Measurements from ENCODE around the gene RPS14. TPM values are rescaled to one million over a fixed set of nuclear protein-coding genes. Genes with fewer than 3 reads are reported as not detected.
"Not testable (repeated sequence)": the region's sequence is repeated elsewhere in the genome, so short reads cannot be mapped to it uniquely, and the experiment has no call there.

The RPS14 gene
- total RNA-seq, 1 donor from 2014 or later = 1,202 TPM

DNA sequence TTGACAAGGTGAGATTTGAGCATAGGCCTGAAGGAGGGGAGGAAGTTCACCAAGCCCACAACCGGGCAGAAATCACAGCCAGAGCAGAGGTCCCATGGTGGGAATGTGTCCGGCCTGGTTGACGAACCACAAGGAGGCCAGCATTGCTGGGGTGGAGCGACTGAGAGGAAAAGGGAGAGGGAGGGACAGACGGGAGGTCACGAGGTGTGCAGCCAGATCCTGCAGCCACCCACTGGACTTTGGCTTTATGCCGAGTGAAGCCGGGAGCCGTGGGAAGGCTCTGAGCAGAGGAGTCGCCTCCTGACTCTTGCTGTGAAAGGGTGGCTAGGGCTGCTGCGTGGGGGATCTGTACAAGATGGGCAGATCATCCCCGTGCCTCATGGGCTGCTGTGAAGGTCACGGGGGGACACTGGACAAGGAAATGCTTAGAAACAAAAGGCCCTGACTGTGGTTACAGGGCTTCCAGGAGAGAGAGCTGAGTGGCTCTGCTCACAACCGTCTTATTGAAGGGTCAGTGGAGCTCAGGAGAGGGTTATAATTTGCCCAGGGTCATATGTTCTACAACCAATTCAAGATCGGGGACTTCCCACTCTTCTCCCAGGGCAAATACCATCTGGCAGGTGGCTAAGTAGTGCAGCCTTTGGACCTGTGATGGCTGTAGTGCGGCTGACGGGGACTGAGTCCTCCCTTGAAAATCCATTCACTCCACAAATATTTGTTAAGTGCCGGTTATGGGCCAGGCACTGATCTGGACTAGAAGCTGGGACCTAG lies 21.2 kb downstream of the RPS14 start:
- intact Hi-C loops (cut with micrococcal nuclease) = no loop called here
- no peak for TF ChIP-seq CTCF (IDR thresholded peaks at IDR 0.05; ENCODE audit: borderline replicate concordance)
- Histone ChIP-seq H3K9me3 (replicated peaks) (no peaks in the 10 kb centered on the region), H3K27me3 (ENCODE audit: low read depth) (no peaks in the 10 kb centered on the region), H3K27ac (replicated peaks) (peak overlapping the region; percentile 79), H3K4me3 (no peak overlapping the region), H3K4me1 (peaks cover 12% of the 10 kb centered on the region), H3K36me3 (no peaks in the 10 kb centered on the region)
- peak; percentile 71 for DNase-seq

DNA sequence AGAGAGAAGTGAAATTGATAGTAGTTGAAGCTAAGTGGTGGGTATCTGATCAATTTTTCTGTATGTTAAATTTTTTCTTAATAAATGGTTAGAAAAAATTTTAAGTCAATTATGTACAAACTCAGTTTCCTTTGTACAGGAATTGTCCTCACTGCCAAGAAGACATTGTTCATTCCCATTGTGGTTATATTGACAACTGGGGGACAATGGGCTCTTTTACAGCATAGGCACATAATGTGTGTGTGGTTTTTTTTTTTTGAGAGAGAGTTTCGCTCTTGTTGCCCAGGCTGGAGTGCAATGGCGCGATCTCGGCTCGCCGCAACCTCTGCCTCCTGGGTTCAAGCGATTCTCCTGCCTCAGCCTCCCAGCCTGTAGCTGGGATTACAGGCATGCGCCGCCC lies 23.4 kb downstream of the RPS14 start:
- H3K27ac ChIP-seq (replicated peaks); H3K4me3 ChIP-seq; H3K9me3 ChIP-seq (replicated peaks); DNase-seq; H3K27me3 ChIP-seq (ENCODE audit: low read depth); H3K36me3 ChIP-seq; intact Hi-C loops (cut with micrococcal nuclease): not testable (repeated sequence)
- H3K4me1 ChIP-seq = peaks cover 12% of the 10 kb centered on the region

GRCh38 chr5:150422758-150423157 lies 26.8 kb downstream of the RPS14 start:
- no peak for DNase-seq
- H3K4me3 ChIP-seq = no peak overlapping the region
- no peaks in the 10 kb centered on the region for H3K9me3 ChIP-seq (replicated peaks)
- no peak for TF ChIP-seq CTCF (IDR thresholded peaks at IDR 0.05; ENCODE audit: borderline replicate concordance)
- H3K36me3 ChIP-seq = no peaks in the 10 kb centered on the region
- no peak overlapping the region for H3K27ac ChIP-seq (replicated peaks)
- peaks cover 3% of the 10 kb centered on the region for H3K4me1 ChIP-seq
- H3K27me3 ChIP-seq (ENCODE audit: low read depth) = no peaks in the 10 kb centered on the region
- intact Hi-C loops (cut with micrococcal nuclease) = no loop called here

DNA sequence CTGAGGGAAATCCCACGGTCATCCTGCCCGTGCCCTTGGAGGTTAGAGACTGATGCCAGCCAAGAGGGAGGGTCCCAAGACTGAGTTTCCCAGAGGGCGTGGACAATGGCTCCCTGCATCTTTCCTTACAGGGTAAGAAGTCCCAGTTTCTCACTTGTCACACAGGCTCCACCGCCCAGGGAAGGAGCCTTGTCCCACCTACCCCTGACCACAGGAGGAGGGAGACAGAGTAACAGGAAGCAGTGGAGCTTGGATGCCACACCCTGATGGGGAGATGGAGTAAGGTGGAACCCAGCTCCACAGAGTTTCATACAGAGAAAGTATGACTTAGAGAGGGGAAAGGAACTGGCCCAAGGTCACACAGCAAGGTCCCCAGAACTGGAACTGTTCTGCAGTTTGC lies 27.5 kb downstream of the RPS14 start:
- no peak for TF ChIP-seq CTCF (IDR thresholded peaks at IDR 0.05; ENCODE audit: borderline replicate concordance)
- Histone ChIP-seq H3K27me3 (ENCODE audit: low read depth) (no peaks in the 10 kb centered on the region), H3K36me3 (no peaks in the 10 kb centered on the region), H3K4me3 (no peak overlapping the region), H3K9me3 (replicated peaks) (no peaks in the 10 kb centered on the region), H3K27ac (replicated peaks) (no peak overlapping the region), H3K4me1 (no peaks in the 10 kb centered on the region)
- intact Hi-C loops (cut with micrococcal nuclease) = no loop called here
- no peak for DNase-seq

GRCh38 chr5:150419630-150420270 lies 29.8 kb downstream of the RPS14 start:
- TF ChIP-seq CTCF (IDR thresholded peaks at IDR 0.05; ENCODE audit: borderline replicate concordance) = no peak
- DNase-seq = no peak
- Histone ChIP-seq H3K9me3 (replicated peaks) (no peaks in the 10 kb centered on the region), H3K27me3 (ENCODE audit: low read depth) (no peaks in the 10 kb centered on the region), H3K27ac (replicated peaks) (no peak overlapping the region), H3K36me3 (no peaks in the 10 kb centered on the region), H3K4me1 (no peaks in the 10 kb centered on the region), H3K4me3 (no peak overlapping the region)
- intact Hi-C loops (cut with micrococcal nuclease) = no loop called here

- DNase-seq; H3K36me3 ChIP-seq; H3K27me3 ChIP-seq (ENCODE audit: low read depth); H3K4me3 ChIP-seq; intact Hi-C loops (cut with micrococcal nuclease); H3K9me3 ChIP-seq (replicated peaks): not testable (repeated sequence)
- Histone ChIP-seq H3K27ac (replicated peaks) (peak overlapping the region; percentile 89), H3K4me1 (peaks cover 41% of the 10 kb centered on the region)
Observed at GRCh38 chr5:150413902-150414790, 35.4 kb downstream of the RPS14 start.
